ENCODE results near the gene SMO.

GRCh38 chr7:129258649-129259389 lies 70.4 kb downstream of the SMO start:
- TF ChIP-seq, protein P1, sequence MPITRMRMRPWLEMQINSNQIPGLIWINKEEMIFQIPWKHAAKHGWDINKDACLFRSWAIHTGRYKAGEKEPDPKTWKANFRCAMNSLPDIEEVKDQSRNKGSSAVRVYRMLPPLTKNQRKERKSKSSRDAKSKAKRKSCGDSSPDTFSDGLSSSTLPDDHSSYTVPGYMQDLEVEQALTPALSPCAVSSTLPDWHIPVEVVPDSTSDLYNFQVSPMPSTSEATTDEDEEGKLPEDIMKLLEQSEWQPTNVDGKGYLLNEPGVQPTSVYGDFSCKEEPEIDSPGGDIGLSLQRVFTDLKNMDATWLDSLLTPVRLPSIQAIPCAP (CRISPR knock-in tag; IDR thresholded peaks at IDR 0.05; ENCODE audit: borderline replicate concordance), result no peak
- no peak for TF ChIP-seq TCF7L2 (IDR thresholded peaks at IDR 0.05; ENCODE audit: low read depth, low read length)
- TF ChIP-seq, protein P2, sequence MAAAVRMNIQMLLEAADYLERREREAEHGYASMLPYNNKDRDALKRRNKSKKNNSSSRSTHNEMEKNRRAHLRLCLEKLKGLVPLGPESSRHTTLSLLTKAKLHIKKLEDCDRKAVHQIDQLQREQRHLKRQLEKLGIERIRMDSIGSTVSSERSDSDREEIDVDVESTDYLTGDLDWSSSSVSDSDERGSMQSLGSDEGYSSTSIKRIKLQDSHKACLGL (CRISPR knock-in tag; IDR thresholded peaks at IDR 0.05; ENCODE audit: borderline replicate concordance, poor library complexity, severe bottlenecking), result no peak
- no peak for TF ChIP-seq RAD21 (CRISPR knock-in tag; conservative IDR thresholded peaks at IDR 0.05 in 1 of 2, IDR thresholded peaks at IDR 0.05 in 1 of 2)
- TF ChIP-seq ZNF609 (CRISPR knock-in tag; IDR thresholded peaks at IDR 0.05; ENCODE audit: borderline replicate concordance), result no peak
- TF ChIP-seq MXI1 (IDR thresholded peaks at IDR 0.05; ENCODE audit: low read depth, low read length), result no peak

Measured in K562 (cell line).